HAP-1 (cell line): ENCODE measurements around the gene LMAN2.

Experiments
- DNase-seq, 2 experiments: peaks; one replicate each; pipeline ENCODE4 v3.0.0-alpha.2; 2016 to 2020; ENCODE audit warnings: low spot score in 2 of 2
- H3K27me3 ChIP-seq: fragments of 250-450 bp; sonication (Bioruptor Pico); 2 replicates; pipeline ENCODE4 v1.5.1; 2020; ENCODE audit warnings: low read depth, mild to moderate bottlenecking, moderate library complexity
- H3K36me3 ChIP-seq: fragments of 250-450 bp; sonication (Bioruptor Pico); replicated peaks from 2 replicates; pipeline ENCODE4 v1.5.1; 2020; ENCODE audit warnings: mild to moderate bottlenecking
- H3K4me1 ChIP-seq: fragments of 250-450 bp; sonication (Bioruptor Pico); 2 replicates; pipeline ENCODE4 v1.5.1; 2020; ENCODE audit warnings: mild to moderate bottlenecking
- H3K4me3 ChIP-seq: fragments of 250-450 bp; sonication (Bioruptor Pico); 2 replicates; pipeline ENCODE4 v1.5.1; 2020; ENCODE audit warnings: mild to moderate bottlenecking, moderate library complexity
- H3K9me3 ChIP-seq: fragments of 250-450 bp; sonication (Bioruptor Pico); 2 replicates; pipeline ENCODE4 v1.5.1; 2020; ENCODE audit warnings: mild to moderate bottlenecking, moderate library complexity
- in situ Hi-C: fragments of 300-500 bp; cut with MboI; formaldehyde crosslinking; loops from 3 replicates; pipeline ENCODE4 v1.14.3; 2020; ENCODE audit warnings: low sequenced_read_pairs, inconsistent platforms, mixed read lengths

The LMAN2 gene

GRCh38 chr5:177328545-177329231, 22.8 kb downstream of the LMAN2 start:
- Histone ChIP-seq H3K4me1 (peaks cover 16% of the 10 kb centered on the region), H3K4me3 (no peak overlapping the region), H3K27me3 (no peaks in the 10 kb centered on the region), H3K36me3 (peaks cover 9% of the 10 kb centered on the region), H3K9me3 (no peaks in the 10 kb centered on the region)
- in situ Hi-C loops, result no loop called here
- DNase-seq, result no peak

GRCh38 chr5:177327539-177328522, 23.6 kb downstream of the LMAN2 start:
- H3K4me1 ChIP-seq, result peaks cover 16% of the 10 kb centered on the region
- peaks cover 3% of the 10 kb centered on the region; the same call in 1 of the 2 replicates for H3K36me3 ChIP-seq
- no peaks in the 10 kb centered on the region for H3K27me3 ChIP-seq
- in situ Hi-C loops, result no loop called here
- DNase-seq, result no peak
- H3K4me3 ChIP-seq, result no peak overlapping the region
- H3K9me3 ChIP-seq, result no peaks in the 10 kb centered on the region

GRCh38 chr5:177325868-177326381, 25.5 kb downstream of the LMAN2 start:
- no peaks in the 10 kb centered on the region for H3K9me3 ChIP-seq
- no peaks in the 10 kb centered on the region for H3K27me3 ChIP-seq
- no peak overlapping the region for H3K4me3 ChIP-seq
- H3K4me1 ChIP-seq, result peaks cover 16% of the 10 kb centered on the region
- peak; percentile 76 to 93 for DNase-seq
- peaks cover 3% of the 10 kb centered on the region; the same call in 1 of the 2 replicates for H3K36me3 ChIP-seq
- in situ Hi-C loops, result no loop called here

DNA sequence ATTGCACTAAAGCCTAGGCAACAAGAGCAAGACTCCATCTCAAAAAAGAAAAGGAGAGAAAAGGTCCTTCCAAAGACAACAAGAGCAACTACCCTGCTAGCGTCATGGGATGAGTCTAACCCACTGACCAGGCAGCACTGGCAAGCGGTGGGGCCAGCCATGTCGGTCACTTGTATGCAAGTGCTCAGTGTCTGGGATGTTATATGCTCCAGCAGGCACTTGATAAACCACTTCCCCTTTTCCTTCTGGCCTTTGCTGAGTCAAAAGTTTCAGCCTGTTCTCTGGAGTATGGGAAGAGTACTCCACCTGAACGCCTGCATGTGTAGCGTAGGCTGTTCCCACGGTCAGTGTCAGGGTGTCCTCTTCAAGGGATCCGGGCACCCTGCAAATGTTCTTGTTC, 30.6 kb downstream of the LMAN2 start:
- in situ Hi-C loops, result no loop called here
- no peak for DNase-seq
- no peak overlapping the region for H3K4me3 ChIP-seq
- H3K36me3 ChIP-seq, result no peaks in the 10 kb centered on the region; the same call in 1 of the 2 replicates
- peaks cover 9% of the 10 kb centered on the region for H3K4me1 ChIP-seq
- H3K27me3 ChIP-seq, result no peaks in the 10 kb centered on the region
- peaks cover 5% of the 10 kb centered on the region; the same call in 1 of the 2 replicates for H3K9me3 ChIP-seq

GRCh38 chr5:177319913-177320588, 31.4 kb downstream of the LMAN2 start:
- no peaks in the 10 kb centered on the region for H3K27me3 ChIP-seq

DNA sequence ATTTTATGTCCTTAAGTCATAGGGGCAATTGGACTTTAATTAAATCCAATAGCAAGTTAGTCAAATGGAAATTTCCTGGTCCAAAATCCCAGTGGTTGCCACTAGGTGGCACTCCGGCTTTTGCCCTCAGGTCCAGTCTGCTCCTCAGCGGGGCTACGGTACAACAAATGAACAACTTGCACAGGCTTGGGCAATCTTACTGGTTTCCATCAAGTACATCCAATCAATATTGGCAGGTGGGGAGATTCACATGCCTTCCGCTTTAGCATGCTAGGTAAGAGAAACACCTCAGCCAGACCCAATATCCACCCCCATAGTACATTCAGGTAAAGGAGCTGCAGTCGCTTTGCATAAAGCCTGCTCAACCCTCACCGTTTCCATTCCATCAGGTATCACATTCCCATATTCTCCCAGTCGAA, 33.5 kb downstream of the LMAN2 start:
- in situ Hi-C loops, result loop anchor here (10.0 kb wide), 1 partner anchor 127 kb away; the partner anchor contains the start of gene PRR7
- DNase-seq, result peak; percentile 74 to 84
- Histone ChIP-seq H3K4me3 (no peak overlapping the region), H3K27me3 (no peaks in the 10 kb centered on the region), H3K9me3 (peaks cover 5% of the 10 kb centered on the region; the same call in 1 of the 2 replicates), H3K4me1 (peaks cover 7% of the 10 kb centered on the region), H3K36me3 (no peaks in the 10 kb centered on the region; the same call in 1 of the 2 replicates)

More at GRCh38 chr5:177319913-177320588, 31.4 kb downstream of the LMAN2 start:
- Histone ChIP-seq H3K36me3 (no peaks in the 10 kb centered on the region; the same call in 1 of the 2 replicates), H3K4me1 (peaks cover under 1% of the 10 kb centered on the region), H3K4me3 (no peak overlapping the region), H3K9me3 (peaks cover 5% of the 10 kb centered on the region; the same call in 1 of the 2 replicates)
- in situ Hi-C loops, result loop anchor here (10.0 kb wide), 1 partner anchor 125 kb away; the partner anchor contains the start of gene PRR7
- no peak for DNase-seq

GRCh38 chr5:177316005-177316404, 35.5 kb downstream of the LMAN2 start:
- Histone ChIP-seq H3K4me1 (peaks cover 13% of the 10 kb centered on the region), H3K36me3 (no peaks in the 10 kb centered on the region; the same call in 1 of the 2 replicates), H3K4me3 (no peak overlapping the region), H3K27me3 (no peaks in the 10 kb centered on the region), H3K9me3 (peaks cover 5% of the 10 kb centered on the region; the same call in 1 of the 2 replicates)
- no peak for DNase-seq
- in situ Hi-C loops, result loop anchor here (10.0 kb wide), 1 partner anchor 129 kb away; the partner anchor contains the start of gene PRR7

DNA sequence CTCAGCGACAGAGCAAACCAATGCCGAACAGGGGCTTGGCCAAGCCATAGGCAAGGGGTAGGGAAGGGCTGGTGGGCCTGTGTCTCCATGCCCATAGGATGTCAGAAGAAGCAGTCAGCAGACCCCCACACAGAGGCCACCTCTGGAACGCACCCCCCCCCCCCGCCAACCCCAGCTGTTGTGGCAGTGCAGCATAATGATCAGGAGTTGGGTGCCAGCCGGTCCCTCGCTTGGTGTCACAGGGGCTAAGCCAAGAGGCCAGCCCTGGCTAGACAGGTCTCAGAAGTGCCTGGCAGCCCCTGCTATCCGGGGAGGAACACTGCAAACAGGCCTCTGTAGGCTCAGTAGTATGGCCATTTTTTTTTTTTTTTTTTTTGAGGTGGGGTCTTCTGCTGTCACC, 36.1 kb downstream of the LMAN2 start:
- in situ Hi-C loops, result loop anchor here (10.0 kb wide), 1 partner anchor 129 kb away; the partner anchor contains the start of gene PRR7
- Histone ChIP-seq H3K36me3 (peaks cover under 1% of the 10 kb centered on the region), H3K27me3 (no peaks in the 10 kb centered on the region), H3K9me3 (peaks cover 2% of the 10 kb centered on the region; the same call in 1 of the 2 replicates), H3K4me1 (peaks cover 18% of the 10 kb centered on the region), H3K4me3 (no peak overlapping the region)
- no peak for DNase-seq

DNA sequence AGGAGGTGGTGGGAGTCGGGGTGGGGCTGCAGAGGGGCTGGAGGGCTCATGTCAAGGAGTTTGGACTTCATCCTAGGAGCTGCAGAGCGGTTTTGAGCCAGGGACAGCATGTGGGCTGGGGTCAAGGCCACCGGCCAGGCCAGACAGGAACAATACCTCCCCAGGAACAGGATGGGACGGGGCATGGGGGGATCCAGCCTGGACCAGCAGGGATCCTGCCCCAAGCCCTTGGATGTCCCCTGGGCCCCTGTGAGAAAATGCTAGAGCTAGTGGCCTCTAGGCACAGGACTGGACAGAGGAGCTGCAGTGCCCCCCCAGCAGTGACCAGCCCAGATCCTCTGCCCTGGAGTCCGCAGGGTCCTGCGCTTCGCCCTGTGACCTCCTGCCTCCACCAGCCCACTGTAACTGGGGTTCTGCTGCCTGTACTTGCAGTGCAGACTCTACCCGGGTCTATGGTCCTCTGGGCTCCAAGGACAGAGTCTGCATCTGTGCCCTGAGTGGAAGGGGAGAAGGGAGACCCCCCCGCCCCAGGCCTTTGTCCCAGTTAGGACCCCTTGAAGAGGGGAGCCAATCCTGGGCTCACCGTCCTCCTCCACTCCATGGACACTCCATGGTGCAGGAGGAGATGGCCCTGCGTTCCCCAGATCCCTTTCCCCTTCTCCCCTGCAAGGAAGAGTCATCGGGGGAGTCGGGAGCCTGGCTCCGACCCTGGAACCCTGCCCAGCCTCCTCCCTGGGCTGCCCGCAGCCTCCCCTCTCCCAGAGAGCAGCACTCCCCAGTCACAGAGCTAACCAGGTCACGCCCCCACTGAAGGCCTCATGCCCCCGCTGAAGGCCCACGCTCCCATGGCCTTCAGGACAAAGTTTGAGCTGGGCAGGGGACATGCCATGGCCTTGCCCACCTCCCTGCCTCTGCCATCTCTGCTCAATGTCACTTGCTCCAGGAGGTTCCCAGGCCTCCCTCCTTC, 36.8 kb downstream of the LMAN2 start:
- DNase-seq, result no peak
- H3K4me1 ChIP-seq, result peaks cover 24% of the 10 kb centered on the region
- H3K4me3 ChIP-seq, result no peak overlapping the region
- in situ Hi-C loops, result loop anchor here (10.0 kb wide), 1 partner anchor 130 kb away; the partner anchor contains the start of gene PRR7
- no peaks in the 10 kb centered on the region for H3K27me3 ChIP-seq
- peaks cover 8% of the 10 kb centered on the region for H3K36me3 ChIP-seq
- peaks cover 2% of the 10 kb centered on the region; the same call in 1 of the 2 replicates for H3K9me3 ChIP-seq

DNA sequence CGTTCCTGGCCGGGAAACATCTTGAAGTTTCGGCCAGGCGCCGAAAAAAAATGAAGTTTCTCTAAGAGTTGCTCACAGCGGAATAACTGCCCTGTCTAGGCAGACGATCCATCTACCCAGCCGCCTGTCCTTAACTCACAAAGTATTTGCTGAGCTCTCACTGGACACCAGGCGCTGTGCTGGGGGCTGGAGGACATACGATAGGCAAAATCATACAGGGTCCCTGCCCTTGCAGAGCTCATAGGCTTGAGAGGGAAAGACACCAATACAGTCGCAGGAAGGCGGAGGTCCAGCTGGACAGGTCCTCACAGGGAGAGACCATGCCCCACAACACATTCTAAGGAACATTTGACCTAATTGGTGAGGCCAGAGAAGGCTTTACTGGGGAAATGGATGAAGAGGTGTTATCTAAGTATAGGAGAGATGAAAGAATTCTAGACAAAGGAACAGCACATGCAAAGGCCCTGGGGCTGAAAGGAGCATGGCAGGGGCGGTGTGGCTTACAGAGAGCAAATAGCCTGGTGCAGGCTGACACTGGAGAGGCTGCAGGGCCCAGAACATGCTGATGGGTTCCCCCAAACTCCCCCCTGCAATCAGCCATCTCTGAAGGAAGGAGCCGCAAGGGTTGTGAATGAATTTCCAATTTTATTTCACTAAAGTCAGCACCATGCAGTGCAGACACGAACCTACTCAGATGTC, 37.8 kb downstream of the LMAN2 start:
- H3K9me3 ChIP-seq, result no peaks in the 10 kb centered on the region
- H3K36me3 ChIP-seq, result peaks cover 17% of the 10 kb centered on the region
- no peak for DNase-seq
- peaks cover 24% of the 10 kb centered on the region for H3K4me1 ChIP-seq
- in situ Hi-C loops, result loop anchor here (10.0 kb wide), 1 partner anchor 131 kb away; the partner anchor contains the start of gene PRR7
- peak overlapping the region; percentile 87; the same call in 1 of the 2 replicates for H3K4me3 ChIP-seq
- H3K27me3 ChIP-seq, result no peaks in the 10 kb centered on the region

DNA sequence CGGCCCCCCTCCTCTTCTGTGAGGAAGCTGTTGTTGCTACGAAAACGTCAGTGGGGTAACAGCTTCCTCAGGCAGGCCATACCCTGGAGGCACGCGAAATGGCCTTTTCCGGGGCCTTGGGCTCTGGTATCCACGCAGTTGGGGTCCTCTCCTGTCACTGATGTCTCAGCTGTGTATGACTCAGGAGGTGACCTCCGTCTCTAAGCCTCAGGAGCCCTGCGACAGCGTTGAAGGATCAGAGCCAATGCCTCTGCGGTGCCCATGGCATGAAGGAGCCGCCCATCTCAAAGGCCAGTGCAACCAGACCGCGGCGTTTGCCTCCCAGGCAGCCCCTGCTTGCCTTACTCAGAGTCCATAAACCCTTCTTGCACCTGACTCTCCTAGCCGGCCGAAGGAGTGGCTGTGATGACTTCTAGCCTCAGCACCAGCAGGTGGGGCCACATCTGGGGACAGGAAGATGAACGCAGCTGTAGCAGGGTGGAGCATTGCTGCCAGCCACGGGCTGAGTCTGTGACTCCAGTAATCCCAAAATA, 38.8 kb downstream of the LMAN2 start:
- H3K4me1 ChIP-seq, result peaks cover 24% of the 10 kb centered on the region
- no peaks in the 10 kb centered on the region for H3K27me3 ChIP-seq
- in situ Hi-C loops, result loop anchor here (10.0 kb wide), 1 partner anchor 132 kb away; the partner anchor contains the start of gene PRR7
- H3K9me3 ChIP-seq, result no peaks in the 10 kb centered on the region
- DNase-seq, result peak; percentile 52 to 67
- peaks cover 22% of the 10 kb centered on the region for H3K36me3 ChIP-seq
- peak overlapping the region; percentile 87 for H3K4me3 ChIP-seq
